Measurements from ENCODE around the gene RGS16. TPM values are rescaled to one million over a fixed set of nuclear protein-coding genes. Genes with fewer than 3 reads are reported as not detected.
A peak's percentile ranks its signal among the peaks of the same experiment; 100 is the strongest.

Gene RGS16
- total RNA-seq, 2 experiments from 2014 or later, result 20.1 to 29.5 TPM

- Histone ChIP-seq H3K4me2 (ENCODE audit: low read length) (no peak overlapping the region), H2AFZ (ENCODE audit: low read length) (no peak overlapping the region; the same call in 1 of the 2 replicates), H3K9me3 (ENCODE audit: low read length) (no peaks in the 10 kb centered on the region), H3K79me2 (ENCODE audit: insufficient read depth, low read depth, low read length) (no peaks in the 10 kb centered on the region), H4K20me1 (ENCODE audit: insufficient read depth, low read length) (no peaks in the 10 kb centered on the region), H3K4me1 (ENCODE audit: insufficient read depth, low read length, poor library complexity, severe bottlenecking) (peaks cover 15% of the 10 kb centered on the region), H3K36me3 (ENCODE audit: insufficient read depth, low read length) (no peaks in the 10 kb centered on the region), H3K4me3 (ENCODE audit: low read depth, low read length, poor library complexity, severe bottlenecking) (no peak overlapping the region), H3K9me2 (ENCODE audit: insufficient read depth, low read length) (no peaks in the 10 kb centered on the region), H3K27ac (ENCODE audit: low read depth, low read length, poor library complexity, severe bottlenecking) (no peak overlapping the region)
- intact Hi-C loops (cut with micrococcal nuclease; ENCODE audit: unreplicated experiment), result no loop called here
- DNase-seq (ENCODE audit: low spot score), result no peak
- ChIA-PET CTCF (ENCODE audit: unreplicated experiment) (interaction anchor here (4.1 kb wide), 1 partner anchor 193 kb away, joined by 26 read pairs; no protein-coding TSS in a partner anchor), POLR2A (interaction anchor here (0.6 to 2.5 kb wide), 4 partner anchors 17 to 103 kb away, joined by 3 to 9 read pairs (median 6); no protein-coding TSS in a partner anchor)
- BruUV-seq (replicated peaks), result no TSS peak
- TF ChIP-seq CTCF (conservative IDR thresholded peaks at IDR 0.05; ENCODE audit: low read length) (no peak), EZH2phosphoT487 (IDR thresholded peaks at IDR 0.05; ENCODE audit: borderline replicate concordance, low read depth, low read length) (no peak)
Observed at GRCh38 chr1:182589931-182590330, 14.3 kb downstream of the RGS16 start.

GRCh38 chr1:182589520-182589919 is 14.7 kb downstream of the RGS16 start:
- TF ChIP-seq CTCF (conservative IDR thresholded peaks at IDR 0.05; ENCODE audit: low read length) (no peak), EZH2phosphoT487 (IDR thresholded peaks at IDR 0.05; ENCODE audit: borderline replicate concordance, low read depth, low read length) (no peak)
- Histone ChIP-seq H3K79me2 (ENCODE audit: insufficient read depth, low read depth, low read length) (no peaks in the 10 kb centered on the region), H3K4me3 (ENCODE audit: low read depth, low read length, poor library complexity, severe bottlenecking) (peak overlapping the region; percentile 71), H3K9me3 (ENCODE audit: low read length) (no peaks in the 10 kb centered on the region), H3K27ac (ENCODE audit: low read depth, low read length, poor library complexity, severe bottlenecking) (no peak overlapping the region), H3K36me3 (ENCODE audit: insufficient read depth, low read length) (no peaks in the 10 kb centered on the region), H3K4me1 (ENCODE audit: insufficient read depth, low read length, poor library complexity, severe bottlenecking) (peaks cover 15% of the 10 kb centered on the region), H4K20me1 (ENCODE audit: insufficient read depth, low read length) (no peaks in the 10 kb centered on the region), H3K4me2 (ENCODE audit: low read length) (peak overlapping the region; percentile 76), H2AFZ (ENCODE audit: low read length) (peak overlapping the region; percentile 88), H3K9me2 (ENCODE audit: insufficient read depth, low read length) (no peaks in the 10 kb centered on the region)
- BruUV-seq (replicated peaks), result no TSS peak
- DNase-seq (ENCODE audit: low spot score), result no peak
- ChIA-PET POLR2A (interaction anchor here (0.5 to 2.6 kb wide), 9 partner anchors 16 to 240 kb away, joined by 3 to 10 read pairs (median 4); no protein-coding TSS in a partner anchor), CTCF (ENCODE audit: unreplicated experiment) (interaction anchor here (1.3 to 4.1 kb wide), 2 partner anchors 105 to 194 kb away, joined by 3 to 26 read pairs; no protein-coding TSS in a partner anchor)
- intact Hi-C loops (cut with micrococcal nuclease; ENCODE audit: unreplicated experiment), result no loop called here

All from OCI-LY7 (cell line).